ENCODE measurements around the gene MPPE1.

MPPE1 gene

GRCh38 chr18:11866329-11866728 lies 41.8 kb downstream of the MPPE1 start:
- DNase-seq (ENCODE audit: low read depth) = no peak
- TF ChIP-seq, protein P1, sequence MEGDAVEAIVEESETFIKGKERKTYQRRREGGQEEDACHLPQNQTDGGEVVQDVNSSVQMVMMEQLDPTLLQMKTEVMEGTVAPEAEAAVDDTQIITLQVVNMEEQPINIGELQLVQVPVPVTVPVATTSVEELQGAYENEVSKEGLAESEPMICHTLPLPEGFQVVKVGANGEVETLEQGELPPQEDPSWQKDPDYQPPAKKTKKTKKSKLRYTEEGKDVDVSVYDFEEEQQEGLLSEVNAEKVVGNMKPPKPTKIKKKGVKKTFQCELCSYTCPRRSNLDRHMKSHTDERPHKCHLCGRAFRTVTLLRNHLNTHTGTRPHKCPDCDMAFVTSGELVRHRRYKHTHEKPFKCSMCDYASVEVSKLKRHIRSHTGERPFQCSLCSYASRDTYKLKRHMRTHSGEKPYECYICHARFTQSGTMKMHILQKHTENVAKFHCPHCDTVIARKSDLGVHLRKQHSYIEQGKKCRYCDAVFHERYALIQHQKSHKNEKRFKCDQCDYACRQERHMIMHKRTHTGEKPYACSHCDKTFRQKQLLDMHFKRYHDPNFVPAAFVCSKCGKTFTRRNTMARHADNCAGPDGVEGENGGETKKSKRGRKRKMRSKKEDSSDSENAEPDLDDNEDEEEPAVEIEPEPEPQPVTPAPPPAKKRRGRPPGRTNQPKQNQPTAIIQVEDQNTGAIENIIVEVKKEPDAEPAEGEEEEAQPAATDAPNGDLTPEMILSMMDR (IDR thresholded peaks at IDR 0.05; ENCODE audit: low read depth, low read length, missing control alignments) = no peak
- H3K4me3 ChIP-seq (ENCODE audit: low read depth, low read length) = no peak overlapping the region
- in situ Hi-C loops (cut with HindIII; ENCODE audit: low sequenced_read_pairs) = no loop called here

DNA sequence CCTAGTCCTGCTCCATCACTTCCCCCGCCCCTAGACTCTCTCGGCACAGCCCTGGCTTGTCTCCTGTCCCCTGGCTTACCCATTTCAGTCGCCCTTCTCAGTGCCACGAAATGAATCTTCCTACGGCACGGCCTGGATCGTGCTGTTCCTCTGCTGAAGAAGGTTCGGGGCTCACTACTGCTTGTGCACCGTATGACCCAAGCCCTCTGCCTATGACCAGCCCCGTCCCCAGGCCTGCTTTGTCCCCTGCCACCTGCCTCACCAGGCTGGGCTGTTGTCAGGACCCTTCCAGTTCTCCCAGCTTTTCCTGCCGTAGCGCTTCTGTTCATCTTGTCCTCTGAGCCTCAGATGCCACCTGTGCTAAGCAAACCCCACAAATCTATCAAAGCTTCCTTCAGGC lies 43.0 kb downstream of the MPPE1 start:
- DNase-seq (ENCODE audit: low read depth) = no peak
- in situ Hi-C loops (cut with HindIII; ENCODE audit: low sequenced_read_pairs) = no loop called here
- TF ChIP-seq, protein P1 (IDR thresholded peaks at IDR 0.05; ENCODE audit: low read depth, low read length, missing control alignments) = no peak
- no peak overlapping the region for H3K4me3 ChIP-seq (ENCODE audit: low read depth, low read length)

DNA sequence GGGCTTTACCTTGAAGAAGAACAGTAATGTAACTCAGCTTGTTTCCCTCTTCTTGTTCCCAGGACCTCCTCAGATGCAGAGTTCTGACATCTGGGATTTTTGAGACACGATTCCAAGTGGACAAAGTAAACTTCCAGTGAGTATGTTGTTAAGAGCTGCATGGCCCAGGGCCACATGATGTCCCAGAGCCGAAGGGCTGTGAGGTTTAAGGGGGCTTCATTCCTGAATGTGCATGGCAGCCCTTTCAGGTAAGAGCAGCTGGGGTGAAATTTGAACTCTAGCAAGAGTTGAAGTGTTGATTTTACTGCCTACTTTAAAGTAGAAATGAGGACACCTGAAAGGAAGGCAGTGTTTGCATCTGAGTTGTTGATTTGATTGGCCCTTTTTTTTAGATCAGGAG lies 43.6 kb downstream of the MPPE1 start:
- TF ChIP-seq, protein P1 (IDR thresholded peaks at IDR 0.05; ENCODE audit: low read depth, low read length, missing control alignments) = no peak
- no peak for DNase-seq (ENCODE audit: low read depth)

GRCh38 chr18:11862468-11863137 lies 45.5 kb downstream of the MPPE1 start:
- in situ Hi-C loops (cut with HindIII; ENCODE audit: low sequenced_read_pairs) = no loop called here
- TF ChIP-seq, protein P1 (IDR thresholded peaks at IDR 0.05; ENCODE audit: low read depth, low read length, missing control alignments) = no peak
- no peak for DNase-seq (ENCODE audit: low read depth)
- H3K4me3 ChIP-seq (ENCODE audit: low read depth, low read length) = no peak overlapping the region

More for the DNA sequence above, 43.6 kb downstream of the MPPE1 start:
- H3K4me3 ChIP-seq (ENCODE audit: low read depth, low read length) = no peak overlapping the region
- in situ Hi-C loops (cut with HindIII; ENCODE audit: low sequenced_read_pairs) = no loop called here

- DNase-seq (ENCODE audit: low read depth) = no peak
- TF ChIP-seq, protein P1 (IDR thresholded peaks at IDR 0.05; ENCODE audit: low read depth, low read length, missing control alignments) = no peak
- in situ Hi-C loops (cut with HindIII; ENCODE audit: low sequenced_read_pairs) = no loop called here
- H3K4me3 ChIP-seq (ENCODE audit: low read depth, low read length) = no peak overlapping the region
Observed at GRCh38 chr18:11861583-11862288, 46.4 kb downstream of the MPPE1 start.

GRCh38 chr18:11860594-11861450 lies 47.3 kb downstream of the MPPE1 start:
- in situ Hi-C loops (cut with HindIII; ENCODE audit: low sequenced_read_pairs) = no loop called here
- TF ChIP-seq, protein P1 (IDR thresholded peaks at IDR 0.05; ENCODE audit: low read depth, low read length, missing control alignments) = no peak
- no peak overlapping the region for H3K4me3 ChIP-seq (ENCODE audit: low read depth, low read length)
- no peak for DNase-seq (ENCODE audit: low read depth)

All from astrocyte of the cerebellum (primary cell).